ENCODE data around the gene CPNE4.
A peak's percentile ranks its signal among the peaks of the same experiment; 100 is the strongest.
"Not testable (repeated sequence)": the region's sequence is repeated elsewhere in the genome, so short reads cannot be mapped to it uniquely, and the experiment has no call there.

Gene CPNE4

GRCh38 chr3:132034486-132035464 is at the start of gene CPNE4:
CPNE4 (minus strand) TSS chr3:132035014.
- DNase-seq = peak; percentile 77 to 87

GRCh38 chr3:132083583-132084279 is 48.9 kb upstream of the CPNE4 start:
- no peak for DNase-seq

- DNase-seq = no peak
Measured at GRCh38 chr3:132083159-132083558, 48.3 kb upstream of the CPNE4 start.

- DNase-seq = no peak
Measured at GRCh38 chr3:132079147-132079546, 44.3 kb upstream of the CPNE4 start.

- DNase-seq = no peak
Measured at GRCh38 chr3:132073771-132074170, 39.0 kb upstream of the CPNE4 start.

GRCh38 chr3:132071043-132071442 is 36.2 kb upstream of the CPNE4 start:
- no peak for DNase-seq

GRCh38 chr3:132064114-132064513 is 29.3 kb upstream of the CPNE4 start:
- no peak for DNase-seq

- DNase-seq = no peak
Measured at GRCh38 chr3:132062535-132062934, 27.7 kb upstream of the CPNE4 start.

- no peak for DNase-seq
Measured at GRCh38 chr3:132055872-132056271, 21.1 kb upstream of the CPNE4 start.

- DNase-seq = no peak
Measured at GRCh38 chr3:132047209-132047608, 12.4 kb upstream of the CPNE4 start.

- DNase-seq = not testable (repeated sequence)
Measured at GRCh38 chr3:132044874-132045273, 10.1 kb upstream of the CPNE4 start.

- no peak for DNase-seq
Measured at GRCh38 chr3:132042681-132043080, 7.9 kb upstream of the CPNE4 start.

- no peak for DNase-seq
Measured at GRCh38 chr3:132038198-132038825, 3.5 kb upstream of the CPNE4 start.

GRCh38 chr3:132037581-132037980 is 2.8 kb upstream of the CPNE4 start:
- DNase-seq = no peak

- no peak for DNase-seq
Measured at GRCh38 chr3:132037056-132037455, 2.2 kb upstream of the CPNE4 start.

- DNase-seq = no peak
Measured at GRCh38 chr3:132034097-132034485, 723 bp downstream of the CPNE4 start.

GRCh38 chr3:132033471-132033870 is 1.3 kb downstream of the CPNE4 start:
- no peak for DNase-seq

GRCh38 chr3:132032959-132033358 is 1.9 kb downstream of the CPNE4 start:
- no peak for DNase-seq

GRCh38 chr3:132029182-132029902 is 5.5 kb downstream of the CPNE4 start:
- DNase-seq = peak; percentile 51 to 67

- no peak for DNase-seq
Measured at GRCh38 chr3:132022914-132023313, 11.9 kb downstream of the CPNE4 start.

GRCh38 chr3:132020058-132020457 is 14.8 kb downstream of the CPNE4 start:
- no peak for DNase-seq

GRCh38 chr3:132017137-132017536 is 17.7 kb downstream of the CPNE4 start:
- no peak for DNase-seq

Measured in NCI-H187 (cell line).